GM19043 (cell line): ENCODE measurements around the gene LRRC47.
"Not testable (repeated sequence)": the region's sequence is repeated elsewhere in the genome, so short reads cannot be mapped to it uniquely, and the experiment has no call there.

Experiments used
- ATAC-seq: cut with Tn5 transposase; IDR thresholded peaks from one replicate; pipeline ENCODE4 v1.9.1; 2021; ENCODE audit warnings: low read depth; ENCODE audit not compliant: unreplicated experiment

LRRC47 gene

GRCh38 chr1:3816331-3817137 lies 20.2 kb upstream of the LRRC47 start:
- ATAC-seq = no peak

GRCh38 chr1:3814771-3815561 lies 18.7 kb upstream of the LRRC47 start:
- no peak for ATAC-seq

DNA sequence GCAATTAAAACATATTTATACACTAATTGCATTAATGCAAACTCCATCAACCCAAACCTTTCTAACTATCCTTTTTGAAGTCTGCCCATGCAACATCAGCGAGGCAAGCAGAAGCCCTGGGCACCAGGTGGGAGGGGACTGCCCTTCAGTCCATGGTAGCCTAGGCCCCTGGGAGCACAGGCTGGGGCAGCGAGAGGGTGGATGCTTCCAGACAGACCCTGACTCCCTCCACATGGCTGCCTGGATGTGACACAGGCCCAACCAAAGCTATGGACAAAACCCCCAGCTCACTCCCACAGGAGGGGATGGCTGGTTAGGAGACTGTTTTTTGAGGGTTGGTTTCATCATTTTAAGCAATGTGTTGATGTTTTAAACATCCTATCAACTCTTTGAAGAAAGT lies 17.8 kb upstream of the LRRC47 start:
- no peak for ATAC-seq

GRCh38 chr1:3811595-3811911 lies 15.3 kb upstream of the LRRC47 start:
- ATAC-seq = no peak

DNA sequence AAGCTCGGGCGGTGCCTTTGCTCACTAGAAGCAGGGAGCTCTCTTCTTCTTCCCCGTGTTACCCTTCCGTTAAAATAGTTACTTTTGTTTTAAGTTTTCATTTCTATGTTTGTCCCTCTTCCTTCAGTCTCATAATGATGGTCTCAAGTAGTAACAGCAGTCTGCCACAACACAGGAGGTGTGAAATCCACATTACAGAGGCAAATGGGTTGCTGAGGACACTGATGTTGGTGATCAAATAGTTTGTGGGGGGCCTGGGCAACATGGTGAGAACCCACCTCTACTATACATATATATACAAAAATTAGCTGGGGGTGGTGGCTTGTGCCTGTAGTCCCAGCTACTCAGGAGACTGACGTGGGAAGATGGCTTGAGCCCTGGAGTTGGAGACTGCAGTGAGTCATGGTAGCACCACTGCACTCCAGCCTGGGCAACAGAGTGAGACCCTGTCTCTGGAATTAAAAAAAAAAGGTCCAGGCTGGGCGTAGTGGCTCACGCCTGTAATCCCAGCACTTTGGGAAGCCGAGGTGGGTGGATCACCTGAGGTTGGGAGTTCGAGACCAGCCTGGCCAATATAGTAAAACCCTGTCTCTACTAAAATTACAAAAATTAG lies 14.0 kb upstream of the LRRC47 start:
- not testable (repeated sequence) for ATAC-seq

GRCh38 chr1:3809680-3810079 lies 13.4 kb upstream of the LRRC47 start:
- ATAC-seq = no peak

- ATAC-seq = no peak
These were observed 11.5 kb upstream of the LRRC47 start for GRCh38 chr1:3807769-3808168.

DNA sequence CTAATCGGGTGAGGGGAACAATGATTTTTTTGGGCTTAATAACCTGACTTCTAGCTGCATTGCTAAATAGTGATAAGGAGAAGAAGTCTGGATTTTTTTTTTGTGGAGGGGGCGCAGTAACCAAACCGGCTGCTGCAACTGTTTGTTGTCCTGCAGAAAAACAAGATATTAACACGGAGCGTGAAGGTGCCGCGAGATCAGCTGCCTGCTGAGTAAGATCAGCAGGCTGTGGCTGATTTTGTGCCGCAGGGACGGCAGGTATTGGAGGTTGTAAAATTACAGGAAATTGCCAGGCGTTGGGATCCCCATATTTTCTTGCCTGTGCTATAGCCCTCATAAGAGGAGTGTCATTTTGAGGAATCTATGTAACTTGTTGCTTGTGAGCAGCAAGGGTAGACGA lies 8.7 kb upstream of the LRRC47 start:
- no peak for ATAC-seq

GRCh38 chr1:3804627-3804944 lies 8.3 kb upstream of the LRRC47 start:
- ATAC-seq = not testable (repeated sequence)

DNA sequence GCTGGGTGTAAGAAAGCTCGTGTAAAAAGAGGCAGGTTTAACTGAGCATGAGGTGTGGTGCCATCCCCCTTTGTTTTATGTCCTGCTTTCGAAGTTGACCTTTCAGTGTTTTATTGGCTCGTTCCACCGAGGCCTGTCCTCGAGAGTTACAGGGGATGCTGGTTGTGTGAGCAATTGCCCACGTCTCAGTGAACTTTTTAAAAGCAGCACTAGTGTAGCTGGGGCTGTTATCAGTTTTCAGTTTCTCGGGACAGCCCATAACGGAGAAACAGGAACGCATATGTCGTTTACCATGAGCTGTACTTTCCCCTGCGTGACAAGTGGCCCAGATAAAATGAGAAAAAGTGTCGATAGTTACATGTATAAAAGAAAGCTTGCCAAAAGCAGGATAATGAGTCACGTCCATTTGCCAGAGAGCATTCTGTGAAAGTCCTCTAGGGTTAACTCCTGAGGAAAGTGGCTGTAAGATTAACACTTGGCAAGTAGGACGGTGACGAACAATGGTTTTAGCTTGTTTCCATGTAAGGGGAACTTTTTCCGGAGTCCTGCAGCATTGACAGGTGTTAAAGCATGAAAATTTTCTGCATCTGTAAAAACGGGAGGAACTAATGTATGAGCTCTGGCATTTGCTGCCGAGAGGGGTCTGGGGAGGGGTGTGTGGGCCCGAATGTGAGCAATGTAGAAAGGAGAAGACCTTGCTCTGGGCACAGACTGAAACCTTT lies 7.8 kb upstream of the LRRC47 start:
- no peak for ATAC-seq

DNA sequence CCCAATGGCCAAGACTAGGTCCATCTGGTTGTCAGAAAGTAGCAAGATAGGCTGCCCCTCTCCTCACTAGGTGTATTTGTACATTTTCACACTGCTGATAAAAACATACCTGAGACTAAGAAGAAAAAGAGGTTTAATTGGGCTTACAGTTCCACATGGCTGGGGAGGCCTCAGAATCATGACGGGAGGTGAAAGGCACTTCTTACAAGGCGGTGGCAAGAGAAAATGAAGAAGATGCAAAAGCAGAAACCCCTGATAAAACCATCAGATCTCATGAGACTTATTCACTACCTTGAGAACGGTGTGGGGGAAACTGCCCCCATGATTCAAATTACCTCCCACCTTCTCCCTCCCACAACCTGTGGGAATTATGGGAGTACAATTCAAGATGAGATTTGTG lies 4.5 kb upstream of the LRRC47 start:
- ATAC-seq = not testable (repeated sequence)

DNA sequence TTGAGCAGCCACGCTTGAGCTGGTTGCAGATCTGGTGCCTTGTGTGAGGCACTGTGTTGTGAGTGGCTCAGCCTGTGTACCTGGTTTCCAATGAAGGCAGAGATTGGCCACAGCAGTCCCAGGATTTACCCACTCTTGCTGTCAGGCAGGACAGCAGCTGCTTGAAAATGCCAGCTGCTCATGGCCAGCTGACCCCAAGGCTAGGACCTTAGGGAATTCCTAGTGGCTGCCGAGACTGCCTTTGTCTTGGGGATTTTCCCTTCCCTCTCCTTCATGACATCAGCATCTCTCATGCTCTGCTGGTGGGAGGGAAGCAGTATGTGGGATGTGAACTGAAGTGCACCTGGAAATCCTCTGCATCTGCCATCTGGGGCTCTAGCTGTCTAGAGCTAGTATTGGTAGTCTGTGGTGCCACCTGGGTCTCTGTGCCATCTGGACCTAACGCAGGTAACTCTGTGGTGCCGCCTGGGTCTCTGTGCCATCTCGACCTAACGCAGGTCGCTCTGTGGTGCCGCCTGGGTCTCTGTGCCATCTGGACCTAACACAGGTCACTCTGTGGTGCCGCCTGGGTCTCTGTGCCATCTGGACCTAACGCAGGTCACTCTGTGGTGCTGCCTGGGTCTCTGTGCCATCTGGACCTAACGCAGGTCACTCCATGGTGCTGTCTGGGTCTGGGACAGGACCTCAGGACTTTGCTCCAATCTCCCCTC lies 3.8 kb upstream of the LRRC47 start:
- no peak for ATAC-seq

GRCh38 chr1:3795453-3796214 lies 664 bp downstream of the LRRC47 start:
- no peak for ATAC-seq

DNA sequence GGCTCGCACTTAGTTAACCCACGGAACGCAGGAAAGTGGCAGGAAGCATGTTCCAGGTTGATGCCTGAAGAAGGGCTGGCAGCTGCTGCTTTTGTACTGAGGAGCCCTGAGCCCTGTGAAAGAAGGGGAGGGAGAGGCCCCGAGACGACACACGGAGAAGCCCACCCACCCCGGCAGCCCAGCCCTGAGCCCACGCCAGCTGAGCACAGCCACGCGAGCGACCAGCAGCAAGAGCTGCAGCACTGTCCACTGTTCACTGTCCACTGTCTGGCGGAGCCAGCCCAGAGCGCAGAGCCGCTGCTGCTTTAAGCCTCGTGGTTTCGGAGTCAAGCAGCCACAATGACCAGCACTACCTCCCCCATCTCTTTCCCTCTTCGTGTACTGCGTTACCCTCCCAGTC lies 5.3 kb downstream of the LRRC47 start:
- no peak for ATAC-seq

- no peak for ATAC-seq
These were observed 5.8 kb downstream of the LRRC47 start for GRCh38 chr1:3790500-3790923.

DNA sequence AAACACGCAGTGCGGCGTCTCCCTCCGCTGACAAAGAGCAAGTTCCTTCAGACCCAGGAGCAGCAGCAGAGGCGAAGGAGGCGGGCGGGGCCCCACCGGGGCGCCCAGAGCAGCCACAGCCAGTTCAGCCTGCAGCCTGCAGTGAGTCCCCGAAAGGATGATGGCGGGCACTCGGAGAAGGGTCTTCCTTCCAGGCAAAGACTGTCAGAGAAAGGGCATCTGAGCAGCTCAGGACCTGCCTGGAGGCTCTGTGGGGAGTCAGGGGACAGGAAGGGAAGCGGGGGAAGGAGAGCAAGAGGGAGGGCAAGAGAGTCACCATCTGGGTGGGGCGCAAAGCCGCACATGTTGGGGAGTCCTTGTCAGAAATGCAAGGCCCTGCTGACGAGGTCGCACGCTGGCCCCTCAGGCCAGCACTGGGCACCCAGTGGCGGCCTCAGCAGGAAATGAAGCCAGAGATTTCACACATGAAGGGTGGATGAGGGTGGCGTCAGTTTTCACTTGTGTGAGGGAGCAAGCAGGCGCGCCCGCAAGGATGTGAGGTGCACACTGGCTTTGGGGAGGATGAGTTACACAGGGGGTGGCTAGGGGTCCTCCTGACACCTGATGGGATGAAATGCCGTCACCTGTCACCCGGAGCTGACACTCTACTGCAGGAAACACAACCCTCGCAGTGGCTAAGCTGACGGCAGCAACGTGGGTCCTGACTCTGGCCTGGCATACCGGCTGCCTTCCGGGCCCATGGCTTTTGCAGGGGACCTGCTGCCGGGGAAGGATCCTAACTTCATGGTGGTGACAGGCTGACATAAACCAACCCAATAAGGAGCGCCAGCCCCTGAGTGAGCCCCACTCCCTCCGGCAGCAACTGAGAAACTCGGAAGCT lies 6.6 kb downstream of the LRRC47 start:
- ATAC-seq = no peak

DNA sequence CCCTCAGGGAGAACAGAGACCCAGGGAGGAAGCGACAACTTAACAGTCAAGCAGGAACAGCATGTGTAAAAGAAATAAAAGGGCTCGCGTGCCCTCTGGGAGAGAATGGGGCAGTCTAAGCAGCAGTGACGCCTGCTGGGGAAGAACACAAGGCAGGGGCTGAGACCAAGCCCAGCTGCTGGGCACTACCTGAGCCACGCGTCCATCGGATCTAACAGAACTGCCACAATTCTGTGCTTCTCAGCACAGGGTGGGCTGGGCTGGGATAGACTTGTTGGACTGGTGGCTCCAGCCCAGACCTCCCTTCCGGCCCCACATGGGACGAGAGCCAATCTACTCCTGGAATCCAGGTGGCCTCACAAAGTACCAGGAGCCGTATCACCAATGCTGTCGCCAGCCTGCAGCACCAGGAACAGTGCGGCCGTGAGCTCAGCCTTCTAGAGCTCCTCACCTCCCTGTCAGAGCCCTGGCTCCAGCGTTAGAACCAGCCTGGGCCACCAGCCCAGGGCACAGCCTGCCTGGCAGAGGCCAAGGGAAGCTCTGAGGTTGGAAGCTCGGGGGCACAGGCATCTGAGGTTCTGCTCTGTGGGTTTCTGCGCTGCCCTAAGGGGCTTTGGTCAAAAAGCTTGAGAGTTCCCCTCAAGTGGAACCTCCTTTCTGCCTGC lies 7.4 kb downstream of the LRRC47 start:
- ATAC-seq = no peak
